Adrenal gland (tissue), 5 donors: Measurements from ENCODE around the gene HACD1.

Experiments
- CTCF ChIP-seq, 6 experiments: fragments of 450-650 bp in 4 of 6; fragments of 200-600 bp in 2 of 6; sonication (generic) in 1 of 6; IDR thresholded peaks; 1 replicate in 5 of 6; 2 replicates in 1 of 6; pipeline versions ENCODE4 v1.5.1 to v1.8.0; 2016 to 2021; ENCODE audit warnings: antibody characterized with exemption in 6 of 6, mild to moderate bottlenecking in 2 of 6, moderate library complexity in 1 of 6
- POLR2A ChIP-seq, 2 donors: fragments of 450-650 bp; IDR thresholded peaks; one replicate each; pipeline ENCODE4 v1.6.1; 2017; ENCODE audit warnings: antibody characterized with exemption in 2 of 2, mild to moderate bottlenecking in 2 of 2, moderate library complexity in 1 of 2
- donor health status: DM: no; HTN: no; CAD: no.

- TF ChIP-seq CTCF (IDR thresholded peaks at IDR 0.05), result no peak
- no peak for TF ChIP-seq POLR2A (IDR thresholded peaks at IDR 0.05)
Measured at GRCh38 chr10:17616403-17617030, 657 bp downstream of the HACD1 start.
